ENCODE measurements around the gene YRDC.

Gene YRDC

DNA sequence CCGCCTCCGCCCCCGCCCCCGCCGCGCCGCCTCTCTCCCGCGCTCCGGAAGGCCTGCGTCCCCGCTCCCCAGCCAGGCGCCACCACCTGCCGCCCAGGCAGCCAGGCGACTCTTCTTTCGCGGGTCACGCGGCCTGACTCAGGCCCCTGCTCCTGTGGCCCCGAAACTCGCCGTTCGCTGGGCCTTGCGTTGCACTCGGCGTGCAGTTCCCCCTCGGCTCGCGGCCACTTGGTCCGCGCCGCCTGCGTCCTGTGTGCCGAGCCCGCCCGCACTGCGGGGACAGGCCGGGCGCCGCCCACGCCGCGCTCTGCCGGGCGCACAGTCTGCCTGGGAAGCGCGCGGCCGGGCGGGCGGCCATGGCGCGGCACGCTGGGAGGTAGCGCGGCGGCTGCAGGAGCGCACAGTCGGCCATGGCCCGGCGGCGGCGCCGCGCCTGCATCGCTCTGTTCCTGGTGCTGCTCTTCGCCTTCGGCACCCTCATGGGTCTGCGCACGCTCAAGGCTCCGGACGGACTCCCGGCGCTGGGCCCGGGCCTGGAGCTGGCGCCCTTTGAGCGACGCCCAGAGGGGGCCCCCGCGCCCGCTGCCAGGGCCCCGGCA lies 14.1 kb downstream of the YRDC start, which contains the start of gene MANEAL:
Gene MANEAL (plus strand): TSS at position 75 of the 599 bp plus-strand sequence. CDS start 336 bp downstream, at position 411.
- TF ChIP-seq, protein P1, sequence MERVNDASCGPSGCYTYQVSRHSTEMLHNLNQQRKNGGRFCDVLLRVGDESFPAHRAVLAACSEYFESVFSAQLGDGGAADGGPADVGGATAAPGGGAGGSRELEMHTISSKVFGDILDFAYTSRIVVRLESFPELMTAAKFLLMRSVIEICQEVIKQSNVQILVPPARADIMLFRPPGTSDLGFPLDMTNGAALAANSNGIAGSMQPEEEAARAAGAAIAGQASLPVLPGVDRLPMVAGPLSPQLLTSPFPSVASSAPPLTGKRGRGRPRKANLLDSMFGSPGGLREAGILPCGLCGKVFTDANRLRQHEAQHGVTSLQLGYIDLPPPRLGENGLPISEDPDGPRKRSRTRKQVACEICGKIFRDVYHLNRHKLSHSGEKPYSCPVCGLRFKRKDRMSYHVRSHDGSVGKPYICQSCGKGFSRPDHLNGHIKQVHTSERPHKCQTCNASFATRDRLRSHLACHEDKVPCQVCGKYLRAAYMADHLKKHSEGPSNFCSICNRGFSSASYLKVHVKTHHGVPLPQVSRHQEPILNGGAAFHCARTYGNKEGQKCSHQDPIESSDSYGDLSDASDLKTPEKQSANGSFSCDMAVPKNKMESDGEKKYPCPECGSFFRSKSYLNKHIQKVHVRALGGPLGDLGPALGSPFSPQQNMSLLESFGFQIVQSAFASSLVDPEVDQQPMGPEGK (CRISPR knock-in tag; IDR thresholded peaks at IDR 0.05; ENCODE audit: borderline replicate concordance) = no peak
- no peak for TF ChIP-seq ZNF70 (CRISPR knock-in tag; IDR thresholded peaks at IDR 0.05)
- no peak for TF ChIP-seq ZC3H10 (CRISPR knock-in tag; IDR thresholded peaks at IDR 0.05)
- TF ChIP-seq, protein P2, sequence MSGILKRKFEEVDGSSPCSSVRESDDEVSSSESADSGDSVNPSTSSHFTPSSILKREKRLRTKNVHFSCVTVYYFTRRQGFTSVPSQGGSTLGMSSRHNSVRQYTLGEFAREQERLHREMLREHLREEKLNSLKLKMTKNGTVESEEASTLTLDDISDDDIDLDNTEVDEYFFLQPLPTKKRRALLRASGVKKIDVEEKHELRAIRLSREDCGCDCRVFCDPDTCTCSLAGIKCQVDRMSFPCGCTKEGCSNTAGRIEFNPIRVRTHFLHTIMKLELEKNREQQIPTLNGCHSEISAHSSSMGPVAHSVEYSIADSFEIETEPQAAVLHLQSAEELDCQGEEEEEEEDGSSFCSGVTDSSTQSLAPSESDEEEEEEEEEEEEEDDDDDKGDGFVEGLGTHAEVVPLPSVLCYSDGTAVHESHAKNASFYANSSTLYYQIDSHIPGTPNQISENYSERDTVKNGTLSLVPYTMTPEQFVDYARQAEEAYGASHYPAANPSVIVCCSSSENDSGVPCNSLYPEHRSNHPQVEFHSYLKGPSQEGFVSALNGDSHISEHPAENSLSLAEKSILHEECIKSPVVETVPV (CRISPR knock-in tag; IDR thresholded peaks at IDR 0.05) = no peak
- TF ChIP-seq, protein P3, sequence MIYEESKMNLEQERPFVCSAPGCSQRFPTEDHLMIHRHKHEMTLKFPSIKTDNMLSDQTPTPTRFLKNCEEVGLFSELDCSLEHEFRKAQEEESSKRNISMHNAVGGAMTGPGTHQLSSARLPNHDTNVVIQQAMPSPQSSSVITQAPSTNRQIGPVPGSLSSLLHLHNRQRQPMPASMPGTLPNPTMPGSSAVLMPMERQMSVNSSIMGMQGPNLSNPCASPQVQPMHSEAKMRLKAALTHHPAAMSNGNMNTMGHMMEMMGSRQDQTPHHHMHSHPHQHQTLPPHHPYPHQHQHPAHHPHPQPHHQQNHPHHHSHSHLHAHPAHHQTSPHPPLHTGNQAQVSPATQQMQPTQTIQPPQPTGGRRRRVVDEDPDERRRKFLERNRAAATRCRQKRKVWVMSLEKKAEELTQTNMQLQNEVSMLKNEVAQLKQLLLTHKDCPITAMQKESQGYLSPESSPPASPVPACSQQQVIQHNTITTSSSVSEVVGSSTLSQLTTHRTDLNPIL (CRISPR knock-in tag; IDR thresholded peaks at IDR 0.05; ENCODE audit: low read depth) = no peak
- no peak for TF ChIP-seq SNAI2 (CRISPR knock-in tag; IDR thresholded peaks at IDR 0.05)
- no peak for TF ChIP-seq TCF4 (CRISPR knock-in tag; IDR thresholded peaks at IDR 0.05; ENCODE audit: borderline replicate concordance)
- TF ChIP-seq ARNTL (CRISPR knock-in tag; IDR thresholded peaks at IDR 0.05; ENCODE audit: borderline replicate concordance, low read depth) = no peak
- no peak for TF ChIP-seq PPARA (CRISPR knock-in tag; IDR thresholded peaks at IDR 0.05; ENCODE audit: borderline replicate concordance)
- TF ChIP-seq, protein P4, sequence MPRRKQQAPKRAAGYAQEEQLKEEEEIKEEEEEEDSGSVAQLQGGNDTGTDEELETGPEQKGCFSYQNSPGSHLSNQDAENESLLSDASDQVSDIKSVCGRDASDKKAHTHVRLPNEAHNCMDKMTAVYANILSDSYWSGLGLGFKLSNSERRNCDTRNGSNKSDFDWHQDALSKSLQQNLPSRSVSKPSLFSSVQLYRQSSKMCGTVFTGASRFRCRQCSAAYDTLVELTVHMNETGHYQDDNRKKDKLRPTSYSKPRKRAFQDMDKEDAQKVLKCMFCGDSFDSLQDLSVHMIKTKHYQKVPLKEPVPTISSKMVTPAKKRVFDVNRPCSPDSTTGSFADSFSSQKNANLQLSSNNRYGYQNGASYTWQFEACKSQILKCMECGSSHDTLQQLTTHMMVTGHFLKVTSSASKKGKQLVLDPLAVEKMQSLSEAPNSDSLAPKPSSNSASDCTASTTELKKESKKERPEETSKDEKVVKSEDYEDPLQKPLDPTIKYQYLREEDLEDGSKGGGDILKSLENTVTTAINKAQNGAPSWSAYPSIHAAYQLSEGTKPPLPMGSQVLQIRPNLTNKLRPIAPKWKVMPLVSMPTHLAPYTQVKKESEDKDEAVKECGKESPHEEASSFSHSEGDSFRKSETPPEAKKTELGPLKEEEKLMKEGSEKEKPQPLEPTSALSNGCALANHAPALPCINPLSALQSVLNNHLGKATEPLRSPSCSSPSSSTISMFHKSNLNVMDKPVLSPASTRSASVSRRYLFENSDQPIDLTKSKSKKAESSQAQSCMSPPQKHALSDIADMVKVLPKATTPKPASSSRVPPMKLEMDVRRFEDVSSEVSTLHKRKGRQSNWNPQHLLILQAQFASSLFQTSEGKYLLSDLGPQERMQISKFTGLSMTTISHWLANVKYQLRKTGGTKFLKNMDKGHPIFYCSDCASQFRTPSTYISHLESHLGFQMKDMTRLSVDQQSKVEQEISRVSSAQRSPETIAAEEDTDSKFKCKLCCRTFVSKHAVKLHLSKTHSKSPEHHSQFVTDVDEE (CRISPR knock-in tag; IDR thresholded peaks at IDR 0.05) = no peak
- TF ChIP-seq ZFP30 (CRISPR knock-in tag; IDR thresholded peaks at IDR 0.05) = no peak
- TF ChIP-seq ZFP3 (CRISPR knock-in tag; IDR thresholded peaks at IDR 0.05) = no peak
- no peak for TF ChIP-seq GLIS3 (CRISPR knock-in tag; IDR thresholded peaks at IDR 0.05)
- TF ChIP-seq, protein P5, sequence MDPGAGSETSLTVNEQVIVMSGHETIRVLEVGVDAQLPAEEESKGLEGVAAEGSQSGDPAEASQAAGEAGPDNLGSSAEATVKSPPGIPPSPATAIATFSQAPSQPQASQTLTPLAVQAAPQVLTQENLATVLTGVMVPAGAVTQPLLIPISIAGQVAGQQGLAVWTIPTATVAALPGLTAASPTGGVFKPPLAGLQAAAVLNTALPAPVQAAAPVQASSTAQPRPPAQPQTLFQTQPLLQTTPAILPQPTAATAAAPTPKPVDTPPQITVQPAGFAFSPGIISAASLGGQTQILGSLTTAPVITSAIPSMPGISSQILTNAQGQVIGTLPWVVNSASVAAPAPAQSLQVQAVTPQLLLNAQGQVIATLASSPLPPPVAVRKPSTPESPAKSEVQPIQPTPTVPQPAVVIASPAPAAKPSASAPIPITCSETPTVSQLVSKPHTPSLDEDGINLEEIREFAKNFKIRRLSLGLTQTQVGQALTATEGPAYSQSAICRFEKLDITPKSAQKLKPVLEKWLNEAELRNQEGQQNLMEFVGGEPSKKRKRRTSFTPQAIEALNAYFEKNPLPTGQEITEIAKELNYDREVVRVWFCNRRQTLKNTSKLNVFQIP (CRISPR knock-in tag; IDR thresholded peaks at IDR 0.05; ENCODE audit: borderline replicate concordance, low read depth) = no peak
- no peak for TF ChIP-seq ISL1 (CRISPR knock-in tag; IDR thresholded peaks at IDR 0.05)
- no peak for TF ChIP-seq ZNF565 (CRISPR knock-in tag; conservative IDR thresholded peaks at IDR 0.05; ENCODE audit: low read depth)
- no peak for TF ChIP-seq ESRRG (CRISPR knock-in tag; IDR thresholded peaks at IDR 0.05)
- peak; percentile 83 for ATAC-seq

DNA sequence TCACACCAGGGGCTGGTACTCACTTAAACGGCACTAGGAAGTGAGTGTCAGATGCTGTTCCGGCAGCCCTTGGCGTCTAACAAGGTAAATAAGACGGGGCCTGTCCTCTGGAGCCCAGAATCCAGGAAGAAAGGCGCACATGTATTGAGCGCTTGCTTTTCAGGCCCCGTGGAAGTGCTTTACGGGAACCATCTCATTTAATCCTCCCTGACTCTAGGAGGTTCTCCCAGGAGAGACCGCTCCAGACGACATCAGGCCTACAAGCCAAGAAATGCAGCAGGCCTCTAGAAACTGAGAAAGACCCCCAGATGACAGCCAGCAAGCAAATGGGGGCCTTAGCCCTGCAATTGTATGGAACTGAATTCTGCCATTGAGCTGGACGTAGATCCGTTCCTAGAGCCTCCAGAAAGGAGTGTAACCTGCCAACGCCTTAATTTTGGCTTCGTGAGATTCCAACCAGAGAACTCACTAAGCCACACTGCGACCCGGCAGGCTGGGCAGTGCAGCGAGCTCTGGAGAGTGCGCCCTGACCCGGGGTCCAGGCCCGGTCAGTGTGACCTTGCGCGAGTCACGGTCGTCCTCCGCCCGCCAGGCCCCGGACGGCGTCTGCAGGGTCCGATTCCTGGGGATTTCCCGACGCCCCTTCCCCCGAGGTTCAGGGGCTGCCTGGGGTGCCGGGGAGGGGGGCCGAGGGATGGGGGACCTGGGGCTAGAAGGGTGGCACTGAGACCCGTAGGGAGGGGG lies 14.9 kb downstream of the YRDC start:
- no peak for TF ChIP-seq ISL1 (CRISPR knock-in tag; IDR thresholded peaks at IDR 0.05)
- TF ChIP-seq, protein P1 (CRISPR knock-in tag; IDR thresholded peaks at IDR 0.05; ENCODE audit: borderline replicate concordance) = no peak
- no peak for TF ChIP-seq ESRRG (CRISPR knock-in tag; IDR thresholded peaks at IDR 0.05)
- TF ChIP-seq TOX (CRISPR knock-in tag; IDR thresholded peaks at IDR 0.05; ENCODE audit: borderline replicate concordance) = no peak
- TF ChIP-seq CSDC2 (CRISPR knock-in tag; IDR thresholded peaks at IDR 0.05) = no peak
- no peak for TF ChIP-seq SNAI2 (CRISPR knock-in tag; IDR thresholded peaks at IDR 0.05)
- no peak for TF ChIP-seq ZFP3 (CRISPR knock-in tag; IDR thresholded peaks at IDR 0.05)
- TF ChIP-seq ZC3H10 (CRISPR knock-in tag; IDR thresholded peaks at IDR 0.05) = no peak
- TF ChIP-seq OSR1 (CRISPR knock-in tag; IDR thresholded peaks at IDR 0.05) = no peak
- no peak for ATAC-seq
